Naive thymus-derived CD4-positive, alpha-beta T cell (primary cell): ENCODE results near the gene GRIA4. TPM values are rescaled to one million over a fixed set of nuclear protein-coding genes. Genes with fewer than 3 reads are reported as not detected.

Experiments
- ATAC-seq: fragments of 150-1000 bp; cut with Tn5 transposase; 2 replicates; pipeline ENCODE4 v1.10.0; 2021; ENCODE audit warnings: mild to moderate bottlenecking, moderate library complexity
- CTCF ChIA-PET: fragments of 350-600 bp; sonication (Branson Sonifier 250); formaldehyde crosslinking; loops from one replicate; lab custom pipeline; 2021; ENCODE audit warnings: antibody characterized with exemption; lab: Charles Lee
- POLR2A ChIA-PET: fragments of 350-600 bp; sonication (Branson Sonifier 250); formaldehyde crosslinking; loops from one replicate; lab custom pipeline; 2021; ENCODE audit warnings: antibody characterized with exemption, inconsistent platforms; lab: Charles Lee
- DNase-seq, 9 donors: peaks; one replicate each; pipeline versions ENCODE4 v3.0.0 to v3.0.0-alpha.2; 2020 to 2022; ENCODE audit warnings: mixed read lengths in 1 of 9
- H3K27ac ChIP-seq: one replicate; pipeline ENCODE4 v1.7.0; 2013; ENCODE audit warnings: mild to moderate bottlenecking, low read depth, low read length, moderate library complexity
- H3K27me3 ChIP-seq, 2 donors: one replicate each; pipeline ENCODE4 v1.7.0; 2013; ENCODE audit warnings: low read length in 2 of 2, mild to moderate bottlenecking in 2 of 2, moderate library complexity in 2 of 2; ENCODE audit not compliant: control insufficient read depth in 2 of 2, insufficient read depth in 2 of 2
- H3K36me3 ChIP-seq, 3 experiments: 1 replicate in 2 of 3; 2 replicates in 1 of 3; pipeline ENCODE4 v1.7.0; 2013; ENCODE audit warnings: low read length in 3 of 3, mild to moderate bottlenecking in 3 of 3, moderate library complexity in 1 of 3; ENCODE audit not compliant: insufficient read depth in 3 of 3, control insufficient read depth in 2 of 3
- H3K4me1 ChIP-seq, 2 donors: one replicate each; pipeline ENCODE4 v1.7.0; 2013; ENCODE audit warnings: low read length in 2 of 2, mild to moderate bottlenecking in 2 of 2, moderate library complexity in 1 of 2; ENCODE audit not compliant: control insufficient read depth in 2 of 2, insufficient read depth in 2 of 2
- H3K4me3 ChIP-seq: 2 replicates; pipeline ENCODE4 v1.7.0; 2013; ENCODE audit warnings: mild to moderate bottlenecking, low read length
- H3K9me3 ChIP-seq, 3 experiments: 1 replicate in 2 of 3; 2 replicates in 1 of 3; pipeline ENCODE4 v1.7.0; 2013; ENCODE audit warnings: low read length in 3 of 3; ENCODE audit not compliant: control insufficient read depth in 2 of 3
- H3K27ac Mint-ChIP-seq, 9 donors: one replicate each; pipeline ENCODE4 v1.8.0; 2020 to 2022; ENCODE audit warnings: mixed read lengths in 9 of 9, mild to moderate bottlenecking in 8 of 9, moderate library complexity in 5 of 9, inconsistent platforms in 2 of 9
- H3K27me3 Mint-ChIP-seq, 5 donors: one replicate each; pipeline ENCODE4 v1.8.0; 2021 to 2022; ENCODE audit warnings: mixed read lengths in 5 of 5, mild to moderate bottlenecking in 1 of 5
- H3K36me3 Mint-ChIP-seq, 5 donors: one replicate each; pipeline ENCODE4 v1.8.0; 2020 to 2022; ENCODE audit warnings: mixed read lengths in 5 of 5, mild to moderate bottlenecking in 3 of 5, inconsistent platforms in 1 of 5
- H3K4me1 Mint-ChIP-seq, 7 donors: one replicate each; pipeline ENCODE4 v1.8.0; 2020 to 2022; ENCODE audit warnings: mixed read lengths in 7 of 7, mild to moderate bottlenecking in 3 of 7, inconsistent platforms in 1 of 7
- H3K4me3 Mint-ChIP-seq, 10 donors: one replicate each; pipeline ENCODE4 v1.8.0; 2020 to 2022; ENCODE audit warnings: mild to moderate bottlenecking in 10 of 10, mixed read lengths in 10 of 10, moderate library complexity in 6 of 10, inconsistent platforms in 2 of 10
- H3K9me3 Mint-ChIP-seq, 11 donors: one replicate each; pipeline ENCODE4 v1.8.0; 2020 to 2022; ENCODE audit warnings: mixed read lengths in 11 of 11, mild to moderate bottlenecking in 4 of 11, inconsistent platforms in 1 of 11, moderate library complexity in 1 of 11
- intact Hi-C, 2 donors: fragments of 100-400 bp; cut with micrococcal nuclease; formaldehyde crosslinking; loops; one replicate each; pipeline ENCODE4 v1.15.1; 2023
- polyA plus RNA-seq, 2 donors: library from polyadenylated mRNA; unstranded; fragments of 300-500 nt; fragmentation: Illumina TruSeq; gene quantifications; one replicate each; pipeline ENCODE4 v1.2.3, GENCODE V29; 2021
- total RNA-seq, 6 experiments: library from RNA in 5 of 6; stranded (reverse) in 5 of 6; gene quantifications; 1 replicate in 5 of 6; 2 replicates in 1 of 6; pipeline ENCODE4 v1.2.3 and lab custom pipeline; 2021 to 2026

The GRIA4 gene
- total and polyA plus RNA-seq, 7 experiments from 2014 or later: not detected

- ChIA-PET CTCF (no interaction called here), POLR2A (no interaction called here)
- intact Hi-C loops: no loop called here
- Histone ChIP-seq H3K27me3 (no peaks in the 10 kb centered on the region), H3K36me3 (no peaks in the 10 kb centered on the region), H3K9me3 (no peaks in the 10 kb centered on the region), H3K27ac (no peak overlapping the region), H3K4me1 (no peaks in the 10 kb centered on the region), H3K4me3 (no peak overlapping the region)
- Mint-ChIP-seq H3K4me1 (no peaks in the 10 kb centered on the region), H3K27me3 (no peaks in the 10 kb centered on the region), H3K36me3 (no peaks in the 10 kb centered on the region), H3K4me3 (no peak overlapping the region), H3K27ac (no peak overlapping the region), H3K9me3 (no peaks in the 10 kb centered on the region)
- DNase-seq (no peak), ATAC-seq (no peak)
Observed at GRCh38 chr11:105811242-105811641, 201.4 kb downstream of the GRIA4 start.

- no peak overlapping the region for H3K4me3 Mint-ChIP-seq
- Histone ChIP-seq H3K4me1 (no peaks in the 10 kb centered on the region), H3K9me3 (no peaks in the 10 kb centered on the region), H3K27ac (no peak overlapping the region), H3K4me3 (no peak overlapping the region), H3K27me3 (no peaks in the 10 kb centered on the region), H3K36me3 (no peaks in the 10 kb centered on the region)
- H3K36me3 Mint-ChIP-seq: no peaks in the 10 kb centered on the region
- H3K4me1 Mint-ChIP-seq: no peaks in the 10 kb centered on the region
- no peak overlapping the region for H3K27ac Mint-ChIP-seq
- peaks cover 0 to 14% (median 0%) of the 10 kb centered on the region in 5 donors for H3K27me3 Mint-ChIP-seq
- DNase-seq (no peak), ATAC-seq (no peak)
- H3K9me3 Mint-ChIP-seq: no peaks in the 10 kb centered on the region
- ChIA-PET CTCF (no interaction called here), POLR2A (no interaction called here)
- intact Hi-C loops: no loop called here
Observed at GRCh38 chr11:105821372-105821771, 211.5 kb downstream of the GRIA4 start.

GRCh38 chr11:105821781-105822180 is 211.9 kb downstream of the GRIA4 start:
- DNase-seq (no peak), ATAC-seq (no peak)
- no peak overlapping the region for H3K27ac ChIP-seq
- ChIA-PET POLR2A (no interaction called here), CTCF (no interaction called here)
- no peak overlapping the region for H3K4me3 Mint-ChIP-seq
- H3K27me3 ChIP-seq: no peaks in the 10 kb centered on the region
- intact Hi-C loops: no loop called here
- H3K27me3 Mint-ChIP-seq: peaks cover 0 to 14% (median 0%) of the 10 kb centered on the region in 5 donors
- H3K9me3 ChIP-seq: no peaks in the 10 kb centered on the region
- H3K27ac Mint-ChIP-seq: no peak overlapping the region
- no peak overlapping the region for H3K4me3 ChIP-seq
- no peaks in the 10 kb centered on the region for H3K36me3 ChIP-seq
- no peaks in the 10 kb centered on the region for H3K36me3 Mint-ChIP-seq
- no peaks in the 10 kb centered on the region for H3K9me3 Mint-ChIP-seq
- no peaks in the 10 kb centered on the region for H3K4me1 ChIP-seq
- no peaks in the 10 kb centered on the region for H3K4me1 Mint-ChIP-seq

- Histone ChIP-seq H3K27me3 (no peaks in the 10 kb centered on the region), H3K4me1 (no peaks in the 10 kb centered on the region), H3K4me3 (no peak overlapping the region), H3K36me3 (no peaks in the 10 kb centered on the region), H3K9me3 (no peaks in the 10 kb centered on the region), H3K27ac (no peak overlapping the region)
- Mint-ChIP-seq H3K36me3 (no peaks in the 10 kb centered on the region), H3K27ac (no peak overlapping the region), H3K27me3 (peaks cover 0 to 14% (median 0%) of the 10 kb centered on the region in 5 donors), H3K9me3 (no peaks in the 10 kb centered on the region), H3K4me1 (no peaks in the 10 kb centered on the region), H3K4me3 (no peak overlapping the region)
- ChIA-PET POLR2A (no interaction called here), CTCF (no interaction called here)
- DNase-seq (no peak), ATAC-seq (no peak)
- intact Hi-C loops: no loop called here
Observed at GRCh38 chr11:105823495-105824033, 213.7 kb downstream of the GRIA4 start.

GRCh38 chr11:105824457-105825013 is 214.7 kb downstream of the GRIA4 start:
- DNase-seq: no peak
- H3K9me3 ChIP-seq: no peaks in the 10 kb centered on the region
- no peak overlapping the region for H3K27ac ChIP-seq
- ChIA-PET CTCF (no interaction called here), POLR2A (no interaction called here)
- no peaks in the 10 kb centered on the region for H3K36me3 Mint-ChIP-seq
- H3K4me3 Mint-ChIP-seq: no peak overlapping the region
- H3K27me3 Mint-ChIP-seq: peaks cover 0 to 14% (median 0%) of the 10 kb centered on the region in 5 donors
- no peak overlapping the region for H3K27ac Mint-ChIP-seq
- H3K4me1 Mint-ChIP-seq: no peaks in the 10 kb centered on the region
- no peak overlapping the region for H3K4me3 ChIP-seq
- no peak for ATAC-seq
- H3K9me3 Mint-ChIP-seq: no peaks in the 10 kb centered on the region
- no peaks in the 10 kb centered on the region for H3K4me1 ChIP-seq
- no peaks in the 10 kb centered on the region for H3K36me3 ChIP-seq
- no peaks in the 10 kb centered on the region for H3K27me3 ChIP-seq
- intact Hi-C loops: no loop called here

- Histone ChIP-seq H3K4me1 (no peaks in the 10 kb centered on the region), H3K27ac (no peak overlapping the region), H3K9me3 (no peaks in the 10 kb centered on the region), H3K4me3 (no peak overlapping the region), H3K36me3 (no peaks in the 10 kb centered on the region), H3K27me3 (no peaks in the 10 kb centered on the region)
- no peaks in the 10 kb centered on the region for H3K9me3 Mint-ChIP-seq
- DNase-seq (no peak), ATAC-seq (no peak)
- H3K27ac Mint-ChIP-seq: no peak overlapping the region
- H3K36me3 Mint-ChIP-seq: no peaks in the 10 kb centered on the region
- peaks cover 0 to 19% (median 0%) of the 10 kb centered on the region in 5 donors for H3K27me3 Mint-ChIP-seq
- no peaks in the 10 kb centered on the region for H3K4me1 Mint-ChIP-seq
- ChIA-PET CTCF (no interaction called here), POLR2A (no interaction called here)
- intact Hi-C loops: no loop called here
- H3K4me3 Mint-ChIP-seq: no peak overlapping the region
Observed at GRCh38 chr11:105825141-105825540, 215.3 kb downstream of the GRIA4 start.

GRCh38 chr11:105827906-105828305 is 218.0 kb downstream of the GRIA4 start:
- H3K4me3 Mint-ChIP-seq: no peak overlapping the region
- H3K27me3 Mint-ChIP-seq: peaks cover 0 to 13% (median 0%) of the 10 kb centered on the region in 5 donors
- no peaks in the 10 kb centered on the region for H3K4me1 Mint-ChIP-seq
- no peak for DNase-seq
- no peaks in the 10 kb centered on the region for H3K9me3 ChIP-seq
- H3K36me3 ChIP-seq: no peaks in the 10 kb centered on the region
- H3K27me3 ChIP-seq: no peaks in the 10 kb centered on the region
- no peak overlapping the region for H3K27ac ChIP-seq
- POLR2A ChIA-PET: no interaction called here
- intact Hi-C loops: no loop called here
- no peak for ATAC-seq
- CTCF ChIA-PET: no interaction called here
- no peak overlapping the region for H3K4me3 ChIP-seq
- no peak overlapping the region for H3K27ac Mint-ChIP-seq
- H3K36me3 Mint-ChIP-seq: no peaks in the 10 kb centered on the region
- peaks cover 0 to 2% (median 0%) of the 10 kb centered on the region in 11 donors for H3K9me3 Mint-ChIP-seq
- H3K4me1 ChIP-seq: no peaks in the 10 kb centered on the region
